TTC549 (cell line): Measurements from ENCODE around the gene FOXF1.

Experiments used
- FAIRE-seq: peaks from 2 replicates; lab custom pipeline; 2012; peaks lifted over from hg19 to GRCh38; lab: Jason Lieb, UNC

FOXF1 gene

GRCh38 chr16:86534779-86535615 is 24.7 kb downstream of the FOXF1 start:
- FAIRE-seq: no peak

- no peak for FAIRE-seq
Observed at GRCh38 chr16:86536621-86537020, 26.3 kb downstream of the FOXF1 start.

- no peak for FAIRE-seq
Observed at GRCh38 chr16:86537486-86537885, 27.2 kb downstream of the FOXF1 start.

- no peak for FAIRE-seq
Observed at GRCh38 chr16:86538196-86538780, 28.0 kb downstream of the FOXF1 start.

GRCh38 chr16:86540894-86541293 is 30.6 kb downstream of the FOXF1 start:
- FAIRE-seq: no peak

- FAIRE-seq: no peak
Observed at GRCh38 chr16:86541560-86541959, 31.2 kb downstream of the FOXF1 start.

GRCh38 chr16:86542756-86543750 is 32.7 kb downstream of the FOXF1 start:
- no peak for FAIRE-seq

- no peak for FAIRE-seq
Observed at GRCh38 chr16:86545481-86545880, 35.2 kb downstream of the FOXF1 start.

GRCh38 chr16:86545954-86546637 is 35.8 kb downstream of the FOXF1 start:
- FAIRE-seq: no peak

GRCh38 chr16:86546638-86547013 is 36.3 kb downstream of the FOXF1 start:
- FAIRE-seq: no peak

- FAIRE-seq: no peak
Observed at GRCh38 chr16:86547286-86547685, 37.0 kb downstream of the FOXF1 start.

- FAIRE-seq: no peak
Observed at GRCh38 chr16:86549076-86549892, 39.0 kb downstream of the FOXF1 start.

- FAIRE-seq: no peak
Observed at GRCh38 chr16:86549893-86550190, 39.5 kb downstream of the FOXF1 start.

GRCh38 chr16:86550281-86550680 is 40.0 kb downstream of the FOXF1 start:
- FAIRE-seq: no peak

GRCh38 chr16:86553356-86553755 is 43.0 kb downstream of the FOXF1 start:
- FAIRE-seq: no peak

- FAIRE-seq: no peak
Observed at GRCh38 chr16:86554599-86554916, 44.2 kb downstream of the FOXF1 start.

GRCh38 chr16:86554917-86555703 is 44.8 kb downstream of the FOXF1 start, which contains the start of gene MTHFSD:
Gene MTHFSD, minus strand, starts transcription at chr16:86555235. Its CDS starts 51 bp downstream, at chr16:86555184.
- FAIRE-seq: no peak

GRCh38 chr16:86555704-86556075 is 45.4 kb downstream of the FOXF1 start:
- FAIRE-seq: no peak

GRCh38 chr16:86556576-86556975 is 46.2 kb downstream of the FOXF1 start:
- FAIRE-seq: no peak

GRCh38 chr16:86557587-86557986 is 47.3 kb downstream of the FOXF1 start:
- FAIRE-seq: no peak
